GM12873 (cell line): Measurements from ENCODE around the gene PGF.

Experiments used
- CTCF ChIP-seq: IDR thresholded peaks from 2 replicates; pipeline ENCODE4 v1.5.1; 2012; ENCODE audit warnings: low read depth, mild to moderate bottlenecking, moderate library complexity, low read length, control low read depth; ENCODE audit not compliant: insufficient read depth; ENCODE audit errors: missing control alignments

PGF gene

GRCh38 chr14:74942181-74942580 lies 13.2 kb downstream of the PGF start:
- no peak for TF ChIP-seq CTCF

GRCh38 chr14:74941676-74942097 lies 13.7 kb downstream of the PGF start:
- TF ChIP-seq CTCF = no peak

- TF ChIP-seq CTCF = no peak
Measured at GRCh38 chr14:74940956-74941565, 14.3 kb downstream of the PGF start.

- no peak for TF ChIP-seq CTCF
Measured at GRCh38 chr14:74938531-74939495, 16.6 kb downstream of the PGF start.

- no peak for TF ChIP-seq CTCF
Measured at GRCh38 chr14:74937171-74937570, 18.2 kb downstream of the PGF start.

GRCh38 chr14:74936731-74937130 lies 18.7 kb downstream of the PGF start:
- no peak for TF ChIP-seq CTCF

- no peak for TF ChIP-seq CTCF
Measured at GRCh38 chr14:74936151-74936550, 19.2 kb downstream of the PGF start.
